ENCODE results near the gene CHD6.

- TF ChIP-seq CTCF (IDR thresholded peaks at IDR 0.05) (no peak), POLR2A (IDR thresholded peaks at IDR 0.05) (no peak)
Observed at GRCh38 chr20:41570557-41570956, 47.6 kb downstream of the CHD6 start.

All from right lobe of liver (tissue), 4 donors.